Liver (tissue), 3 donors: ENCODE measurements around the gene RASGRP4.

Experiments used
- EGR1 ChIP-seq, 2 donors: IDR thresholded peaks; 2 replicates each; pipeline ENCODE4 v1.6.1; 2016 to 2018; ENCODE audit warnings: antibody characterized with exemption in 2 of 2, low read depth in 2 of 2
- HNF4A ChIP-seq, 2 donors: conservative IDR thresholded peaks; 2 replicates each; pipeline ENCODE4 v1.6.1; 2016; ENCODE audit warnings: antibody characterized with exemption in 2 of 2, mild to moderate bottlenecking in 2 of 2
- HNF4G ChIP-seq: IDR thresholded peaks from 2 replicates; pipeline ENCODE4 v1.6.1; 2016; ENCODE audit warnings: antibody characterized with exemption
- JUND ChIP-seq, 2 donors: IDR thresholded peaks; 2 replicates each; pipeline ENCODE4 v1.6.1; 2016; ENCODE audit warnings: antibody characterized with exemption in 2 of 2
- RAD21 ChIP-seq, 2 donors: IDR thresholded peaks; 2 replicates each; pipeline ENCODE4 v1.6.1; 2016; ENCODE audit warnings: antibody characterized with exemption in 2 of 2, mild to moderate bottlenecking in 2 of 2
- TAF1 ChIP-seq: conservative IDR thresholded peaks from 2 replicates; pipeline ENCODE4 v1.6.1; 2016; ENCODE audit warnings: antibody characterized with exemption, mild to moderate bottlenecking
- TF ChIP-seq, protein P1 (sequence below): fragments of 150-350 bp; IDR thresholded peaks from 2 replicates; pipeline ENCODE4 v1.5.1; 2017; ENCODE audit warnings: improper control_type of control experiment, low read depth, low read length; ENCODE audit not compliant: missing input control
- TF ChIP-seq, protein P2 (sequence below): IDR thresholded peaks from 2 replicates; pipeline ENCODE4 v1.6.1; 2016; ENCODE audit warnings: antibody characterized with exemption
- TF ChIP-seq, protein P3 (sequence below): IDR thresholded peaks from 2 replicates; pipeline ENCODE4 v1.6.1; 2016; ENCODE audit warnings: antibody characterized with exemption, mild to moderate bottlenecking
- donor health status: healthy.
- donor health status: healthy.

DNA sequence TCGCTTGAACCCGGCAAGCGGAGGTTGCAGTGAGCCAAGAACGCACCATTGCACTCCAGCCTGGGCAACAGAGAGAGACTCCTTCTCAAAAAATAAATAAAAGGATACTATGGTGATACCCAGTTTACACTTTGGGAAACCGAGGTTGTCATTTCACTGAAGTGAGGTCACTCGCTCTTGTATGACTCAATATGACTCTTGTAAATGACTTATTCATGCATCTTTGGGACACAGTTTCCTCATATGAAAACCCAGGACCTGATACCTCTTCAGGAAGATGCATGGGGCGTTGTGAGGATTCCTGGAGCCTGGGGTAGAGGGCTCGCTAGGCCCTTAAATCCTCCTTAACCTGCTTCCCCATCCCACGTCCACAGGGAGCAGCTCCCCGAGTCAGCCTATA lies 47.2 kb downstream of the RASGRP4 start:
- TF ChIP-seq, protein P1, sequence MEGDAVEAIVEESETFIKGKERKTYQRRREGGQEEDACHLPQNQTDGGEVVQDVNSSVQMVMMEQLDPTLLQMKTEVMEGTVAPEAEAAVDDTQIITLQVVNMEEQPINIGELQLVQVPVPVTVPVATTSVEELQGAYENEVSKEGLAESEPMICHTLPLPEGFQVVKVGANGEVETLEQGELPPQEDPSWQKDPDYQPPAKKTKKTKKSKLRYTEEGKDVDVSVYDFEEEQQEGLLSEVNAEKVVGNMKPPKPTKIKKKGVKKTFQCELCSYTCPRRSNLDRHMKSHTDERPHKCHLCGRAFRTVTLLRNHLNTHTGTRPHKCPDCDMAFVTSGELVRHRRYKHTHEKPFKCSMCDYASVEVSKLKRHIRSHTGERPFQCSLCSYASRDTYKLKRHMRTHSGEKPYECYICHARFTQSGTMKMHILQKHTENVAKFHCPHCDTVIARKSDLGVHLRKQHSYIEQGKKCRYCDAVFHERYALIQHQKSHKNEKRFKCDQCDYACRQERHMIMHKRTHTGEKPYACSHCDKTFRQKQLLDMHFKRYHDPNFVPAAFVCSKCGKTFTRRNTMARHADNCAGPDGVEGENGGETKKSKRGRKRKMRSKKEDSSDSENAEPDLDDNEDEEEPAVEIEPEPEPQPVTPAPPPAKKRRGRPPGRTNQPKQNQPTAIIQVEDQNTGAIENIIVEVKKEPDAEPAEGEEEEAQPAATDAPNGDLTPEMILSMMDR, result no peak
- TF ChIP-seq RAD21 (IDR thresholded peaks at IDR 0.05), result no peak
- no peak for TF ChIP-seq HNF4G
- TF ChIP-seq, protein P2, sequence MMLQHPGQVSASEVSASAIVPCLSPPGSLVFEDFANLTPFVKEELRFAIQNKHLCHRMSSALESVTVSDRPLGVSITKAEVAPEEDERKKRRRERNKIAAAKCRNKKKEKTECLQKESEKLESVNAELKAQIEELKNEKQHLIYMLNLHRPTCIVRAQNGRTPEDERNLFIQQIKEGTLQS, result no peak
- no peak for TF ChIP-seq EGR1 (IDR thresholded peaks at IDR 0.05; ENCODE audit: low read depth in 2 of 2)
- TF ChIP-seq JUND (IDR thresholded peaks at IDR 0.05), result no peak
- TF ChIP-seq HNF4A (conservative IDR thresholded peaks at IDR 0.05), result no peak
- TF ChIP-seq, protein P3, sequence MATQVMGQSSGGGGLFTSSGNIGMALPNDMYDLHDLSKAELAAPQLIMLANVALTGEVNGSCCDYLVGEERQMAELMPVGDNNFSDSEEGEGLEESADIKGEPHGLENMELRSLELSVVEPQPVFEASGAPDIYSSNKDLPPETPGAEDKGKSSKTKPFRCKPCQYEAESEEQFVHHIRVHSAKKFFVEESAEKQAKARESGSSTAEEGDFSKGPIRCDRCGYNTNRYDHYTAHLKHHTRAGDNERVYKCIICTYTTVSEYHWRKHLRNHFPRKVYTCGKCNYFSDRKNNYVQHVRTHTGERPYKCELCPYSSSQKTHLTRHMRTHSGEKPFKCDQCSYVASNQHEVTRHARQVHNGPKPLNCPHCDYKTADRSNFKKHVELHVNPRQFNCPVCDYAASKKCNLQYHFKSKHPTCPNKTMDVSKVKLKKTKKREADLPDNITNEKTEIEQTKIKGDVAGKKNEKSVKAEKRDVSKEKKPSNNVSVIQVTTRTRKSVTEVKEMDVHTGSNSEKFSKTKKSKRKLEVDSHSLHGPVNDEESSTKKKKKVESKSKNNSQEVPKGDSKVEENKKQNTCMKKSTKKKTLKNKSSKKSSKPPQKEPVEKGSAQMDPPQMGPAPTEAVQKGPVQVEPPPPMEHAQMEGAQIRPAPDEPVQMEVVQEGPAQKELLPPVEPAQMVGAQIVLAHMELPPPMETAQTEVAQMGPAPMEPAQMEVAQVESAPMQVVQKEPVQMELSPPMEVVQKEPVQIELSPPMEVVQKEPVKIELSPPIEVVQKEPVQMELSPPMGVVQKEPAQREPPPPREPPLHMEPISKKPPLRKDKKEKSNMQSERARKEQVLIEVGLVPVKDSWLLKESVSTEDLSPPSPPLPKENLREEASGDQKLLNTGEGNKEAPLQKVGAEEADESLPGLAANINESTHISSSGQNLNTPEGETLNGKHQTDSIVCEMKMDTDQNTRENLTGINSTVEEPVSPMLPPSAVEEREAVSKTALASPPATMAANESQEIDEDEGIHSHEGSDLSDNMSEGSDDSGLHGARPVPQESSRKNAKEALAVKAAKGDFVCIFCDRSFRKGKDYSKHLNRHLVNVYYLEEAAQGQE, result no peak
- TF ChIP-seq TAF1, result no peak
